ENCODE data around the gene SLFN5. TPM values are rescaled to one million over a fixed set of nuclear protein-coding genes. Genes with fewer than 3 reads are reported as not detected.
A peak's percentile ranks its signal among the peaks of the same experiment; 100 is the strongest.
"Not testable (repeated sequence)": the region's sequence is repeated elsewhere in the genome, so short reads cannot be mapped to it uniquely, and the experiment has no call there.

Gene SLFN5
- total RNA-seq, 2 donors from 2014 or later = 53.8 to 70.3 TPM

- not testable (repeated sequence) for H3K9me3 Mint-ChIP-seq; H3K27ac Mint-ChIP-seq; ATAC-seq (replicated peaks in 1 of 2); H3K4me3 Mint-ChIP-seq; H3K27me3 Mint-ChIP-seq (ENCODE audit: low read depth); DNase-seq
- Mint-ChIP-seq H3K36me3 (ENCODE audit: insufficient read depth in 2 of 2) (peaks cover 5 to 19% of the 10 kb centered on the region in 2 donors), H3K4me1 (ENCODE audit: low read depth) (peaks cover 24% of the 10 kb centered on the region)
These were observed 66.5 kb downstream of the SLFN5 start for GRCh38 chr17:35309345-35309744.

GRCh38 chr17:35312346-35312745 is 69.5 kb downstream of the SLFN5 start:
- peak overlapping the region; percentile 89 to 98 for H3K4me3 Mint-ChIP-seq
- H3K36me3 Mint-ChIP-seq (ENCODE audit: insufficient read depth in 2 of 2) = peaks cover 2 to 16% of the 10 kb centered on the region in 2 donors
- no peaks in the 10 kb centered on the region for H3K27me3 Mint-ChIP-seq (ENCODE audit: low read depth)
- H3K4me1 Mint-ChIP-seq (ENCODE audit: low read depth) = peaks cover 37% of the 10 kb centered on the region
- no peak for DNase-seq
- no peak for ATAC-seq (replicated peaks in 1 of 2)
- peaks cover 2 to 7% of the 10 kb centered on the region in 2 donors for H3K9me3 Mint-ChIP-seq
- peak overlapping the region; percentile 95 for H3K27ac Mint-ChIP-seq

GRCh38 chr17:35312790-35313711 is 70.2 kb downstream of the SLFN5 start:
- Mint-ChIP-seq H3K36me3 (ENCODE audit: insufficient read depth in 2 of 2) (peaks cover 2 to 16% of the 10 kb centered on the region in 2 donors), H3K9me3 (peaks cover 2 to 7% of the 10 kb centered on the region in 2 donors), H3K27me3 (ENCODE audit: low read depth) (no peaks in the 10 kb centered on the region), H3K27ac (peak overlapping the region; percentile 95), H3K4me3 (peak overlapping the region; percentile 89 to 98), H3K4me1 (ENCODE audit: low read depth) (peaks cover 41% of the 10 kb centered on the region)
- DNase-seq (peak; percentile 81 to 87), ATAC-seq (replicated peaks in 1 of 2) (peak; percentile 89 to 91)

GRCh38 chr17:35313875-35314409 is 71.1 kb downstream of the SLFN5 start:
- ATAC-seq (replicated peaks in 1 of 2) (peak in 1 of 2 donors; percentile 1), DNase-seq (peak; percentile 25 to 31)
- Mint-ChIP-seq H3K4me1 (ENCODE audit: low read depth) (peaks cover 43% of the 10 kb centered on the region), H3K27me3 (ENCODE audit: low read depth) (no peaks in the 10 kb centered on the region), H3K9me3 (peaks cover 2% of the 10 kb centered on the region in 2 donors), H3K4me3 (peak overlapping the region; percentile 89 to 98), H3K36me3 (ENCODE audit: insufficient read depth in 2 of 2) (peaks cover 2 to 11% of the 10 kb centered on the region in 2 donors), H3K27ac (peak overlapping the region; percentile 95)

GRCh38 chr17:35314415-35315216 is 71.7 kb downstream of the SLFN5 start:
- DNase-seq (peak in 1 of 2 donors; percentile 3), ATAC-seq (replicated peaks in 1 of 2) (no peak)
- Mint-ChIP-seq H3K27me3 (ENCODE audit: low read depth) (no peaks in the 10 kb centered on the region), H3K9me3 (peaks cover 0 to 1% of the 10 kb centered on the region in 2 donors), H3K36me3 (ENCODE audit: insufficient read depth in 2 of 2) (peaks cover 2 to 6% of the 10 kb centered on the region in 2 donors), H3K4me1 (ENCODE audit: low read depth) (peaks cover 43% of the 10 kb centered on the region), H3K4me3 (peak overlapping the region; percentile 89 to 98), H3K27ac (no peak overlapping the region)

- H3K4me3 Mint-ChIP-seq = peak overlapping the region; percentile 33 to 98
- peaks cover 0 to 1% of the 10 kb centered on the region in 2 donors for H3K9me3 Mint-ChIP-seq
- peaks cover 43% of the 10 kb centered on the region for H3K4me1 Mint-ChIP-seq (ENCODE audit: low read depth)
- H3K36me3 Mint-ChIP-seq (ENCODE audit: insufficient read depth in 2 of 2) = peaks cover 2 to 7% of the 10 kb centered on the region in 2 donors
- H3K27ac Mint-ChIP-seq = no peak overlapping the region
- no peaks in the 10 kb centered on the region for H3K27me3 Mint-ChIP-seq (ENCODE audit: low read depth)
- ATAC-seq (replicated peaks in 1 of 2) = no peak
- DNase-seq = no peak
These were observed 72.4 kb downstream of the SLFN5 start for GRCh38 chr17:35315283-35315682.

GRCh38 chr17:35315971-35316370 is 73.1 kb downstream of the SLFN5 start:
- no peaks in the 10 kb centered on the region for H3K27me3 Mint-ChIP-seq (ENCODE audit: low read depth)
- H3K4me3 Mint-ChIP-seq = no peak overlapping the region
- peaks cover 0 to 1% of the 10 kb centered on the region in 2 donors for H3K9me3 Mint-ChIP-seq

GRCh38 chr17:35322749-35323148 is 79.9 kb downstream of the SLFN5 start:
- H3K36me3 Mint-ChIP-seq (ENCODE audit: insufficient read depth in 2 of 2) = peaks cover 9 to 25% of the 10 kb centered on the region in 2 donors

More at GRCh38 chr17:35315971-35316370, 73.1 kb downstream of the SLFN5 start:
- no peak for DNase-seq
- Mint-ChIP-seq H3K4me1 (ENCODE audit: low read depth) (peaks cover 43% of the 10 kb centered on the region), H3K27ac (no peak overlapping the region), H3K36me3 (ENCODE audit: insufficient read depth in 2 of 2) (peaks cover 2 to 7% of the 10 kb centered on the region in 2 donors)
- ATAC-seq (replicated peaks in 1 of 2) = no peak

More at GRCh38 chr17:35322749-35323148, 79.9 kb downstream of the SLFN5 start:
- H3K27me3 Mint-ChIP-seq (ENCODE audit: low read depth) = no peaks in the 10 kb centered on the region
- no peak overlapping the region for H3K4me3 Mint-ChIP-seq
- no peak for ATAC-seq (replicated peaks in 1 of 2)
- no peak for DNase-seq
- peaks cover 5% of the 10 kb centered on the region for H3K4me1 Mint-ChIP-seq (ENCODE audit: low read depth)
- peaks cover 2 to 9% of the 10 kb centered on the region in 2 donors for H3K9me3 Mint-ChIP-seq
- H3K27ac Mint-ChIP-seq = no peak overlapping the region

Other genes starting within 250 kb of the SLFN5 start
- gene RFFL, start 179.4 kb upstream of the SLFN5 start, total RNA-seq = 10 to 100 TPM; 47.7 to 50.0 TPM
- 10 to 100 TPM; 35.3 to 44.5 TPM for gene RAD51D, start 123.2 kb upstream of the SLFN5 start, total RNA-seq
- not detected for gene FNDC8, start 121.5 kb upstream of the SLFN5 start, total RNA-seq
- gene NLE1, start 100.8 kb upstream of the SLFN5 start, total RNA-seq = 10 to 100 TPM; 24.3 to 31.4 TPM
- gene UNC45B, start 95.3 kb upstream of the SLFN5 start, total RNA-seq = under 1 TPM; 0.05 to 0.07 TPM
- not detected for gene SLC35G3, start 48.7 kb upstream of the SLFN5 start, total RNA-seq
- gene SLFN11, start 130.5 kb downstream of the SLFN5 start, total RNA-seq = 10 to 100 TPM; 37.1 to 64.7 TPM
- 1 to 10 TPM; 9.1 to 9.8 TPM for gene SLFN12, start 189.4 kb downstream of the SLFN5 start, total RNA-seq
- 10 to 100 TPM; 45.8 to 57.3 TPM for gene SLFN13, start 205.7 kb downstream of the SLFN5 start, total RNA-seq